ENCODE data around the gene GMPS.
"Not testable (repeated sequence)": the region's sequence is repeated elsewhere in the genome, so short reads cannot be mapped to it uniquely, and the experiment has no call there.

The GMPS gene

GRCh38 chr3:155946178-155946577, 75.7 kb downstream of the GMPS start:
- FAIRE-seq = no peak

DNA sequence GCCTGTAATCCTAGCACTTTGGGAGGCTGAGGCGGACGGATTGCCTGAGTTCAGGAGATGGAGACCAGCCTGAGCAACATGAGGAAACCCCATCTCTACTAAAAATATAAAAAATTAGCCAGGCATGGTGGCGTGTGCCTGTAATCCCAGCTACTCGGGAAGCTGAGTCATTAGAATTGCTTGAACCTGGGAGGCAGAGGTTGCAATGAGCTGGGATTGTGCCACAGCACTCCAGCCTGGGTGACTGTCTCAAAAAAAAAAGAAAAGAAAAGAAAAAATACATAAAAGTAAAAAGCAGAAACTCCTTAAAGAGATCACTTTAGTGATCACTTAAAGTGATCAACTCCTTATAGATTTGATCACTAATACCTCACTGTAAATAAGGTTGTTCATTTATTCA, 78.0 kb downstream of the GMPS start:
- FAIRE-seq = no peak

GRCh38 chr3:155949453-155950217, 79.2 kb downstream of the GMPS start:
- no peak for FAIRE-seq

DNA sequence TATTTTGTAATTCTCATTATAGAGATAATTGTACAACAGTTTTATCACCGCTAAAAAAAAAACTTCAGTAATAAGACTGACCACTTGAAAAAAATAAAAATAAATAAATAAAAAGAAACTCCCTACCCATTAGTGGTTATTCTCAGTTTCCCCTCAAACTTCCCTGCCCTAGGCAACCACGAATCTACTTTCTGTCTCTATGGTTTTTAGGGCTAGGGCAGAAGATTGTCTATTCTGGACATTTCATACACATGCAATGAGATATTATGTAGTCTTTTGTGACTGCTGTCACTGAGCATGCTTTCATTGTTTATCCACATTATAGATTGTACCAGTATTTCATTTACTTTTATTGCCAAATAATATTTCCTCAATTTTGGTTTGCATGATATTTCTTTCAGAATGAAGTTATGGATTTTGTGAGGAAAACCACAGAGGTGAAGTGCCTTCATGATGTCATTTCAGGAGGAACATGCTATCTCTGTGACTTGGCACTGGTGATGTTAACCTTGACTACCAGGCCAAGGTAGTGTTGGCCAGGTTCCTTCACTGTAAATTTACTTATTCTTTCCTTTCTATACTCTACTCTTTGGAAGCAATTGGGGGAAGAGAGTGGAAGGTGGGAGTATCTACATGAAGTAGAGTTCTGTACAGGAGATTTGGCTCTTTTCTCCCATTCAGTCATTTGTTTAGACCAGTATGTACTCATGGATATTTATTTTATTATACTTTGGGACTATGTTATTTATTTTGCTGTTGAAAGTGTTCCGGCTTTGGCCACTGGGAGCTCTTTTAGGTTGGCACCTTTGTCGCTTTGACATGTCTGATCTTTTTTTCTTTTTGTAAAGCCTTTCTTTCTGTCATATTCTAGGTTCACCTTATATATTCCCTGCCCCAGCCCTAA, 86.3 kb downstream of the GMPS start:
- no peak for FAIRE-seq

DNA sequence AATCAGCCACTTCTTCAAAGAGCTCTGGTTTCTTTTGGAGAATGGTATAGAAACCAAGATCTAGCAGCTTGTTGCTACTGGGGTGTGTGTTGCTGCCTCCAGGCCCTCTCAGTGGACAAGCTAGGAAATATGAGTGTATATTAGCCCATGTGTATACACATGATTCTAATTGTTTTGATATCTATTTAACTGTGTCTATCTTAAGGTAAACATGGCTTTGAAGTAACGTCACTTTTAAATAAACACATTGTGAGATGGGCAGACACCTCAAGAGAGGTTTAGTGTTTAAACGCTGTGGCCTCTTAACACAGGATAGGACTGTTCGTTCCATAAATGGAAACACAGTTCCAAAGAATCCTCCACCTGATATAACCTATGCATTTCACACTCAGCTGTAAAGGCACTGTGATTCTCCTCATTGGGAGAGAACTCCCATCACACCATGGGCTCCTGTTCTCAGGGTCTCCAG, 87.0 kb downstream of the GMPS start:
- no peak for FAIRE-seq

- no peak for FAIRE-seq
These were observed 88.2 kb downstream of the GMPS start for GRCh38 chr3:155958676-155959075.

DNA sequence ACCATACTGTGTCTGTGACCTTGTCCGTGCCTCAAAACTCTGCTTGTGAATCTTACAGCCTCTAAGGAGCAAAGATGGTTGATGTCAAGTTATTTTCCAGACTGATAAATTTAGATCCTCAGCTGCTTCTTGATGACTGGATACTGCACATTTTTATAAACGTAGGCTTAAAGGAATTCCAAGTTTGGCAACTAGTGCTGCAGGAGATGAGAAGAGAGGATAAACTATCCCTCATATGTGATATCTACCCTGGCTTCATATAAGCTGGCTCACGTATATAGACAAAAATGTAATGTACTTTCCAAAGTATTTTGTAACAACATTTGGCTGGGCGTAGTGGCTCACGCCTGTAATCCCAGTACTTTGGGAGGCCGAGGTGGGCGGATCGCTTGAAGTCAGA, 89.6 kb downstream of the GMPS start:
- no peak for FAIRE-seq

GRCh38 chr3:155961044-155961443, 90.6 kb downstream of the GMPS start:
- FAIRE-seq = not testable (repeated sequence)

DNA sequence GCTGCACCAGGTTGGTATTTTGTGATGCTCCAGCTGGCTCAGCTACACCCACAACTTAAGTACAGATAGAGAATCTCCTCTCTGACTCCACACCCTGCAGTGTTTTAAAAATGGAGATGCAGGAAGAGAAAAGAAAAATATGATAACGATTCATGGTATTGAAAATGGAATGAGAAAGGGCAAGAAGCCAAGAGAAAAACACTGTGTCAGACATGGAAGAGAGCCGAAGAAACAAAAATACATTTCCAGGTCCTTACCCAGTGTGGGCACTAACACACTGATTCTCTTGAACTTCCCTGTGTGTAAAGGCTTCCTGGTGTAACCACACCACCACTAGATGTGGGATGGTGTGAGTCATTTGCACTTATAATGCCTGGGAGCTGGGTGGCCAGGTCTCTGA, 93.1 kb downstream of the GMPS start:
- no peak for FAIRE-seq

- no peak for FAIRE-seq
These were observed 99.9 kb downstream of the GMPS start for GRCh38 chr3:155970398-155970797.

DNA sequence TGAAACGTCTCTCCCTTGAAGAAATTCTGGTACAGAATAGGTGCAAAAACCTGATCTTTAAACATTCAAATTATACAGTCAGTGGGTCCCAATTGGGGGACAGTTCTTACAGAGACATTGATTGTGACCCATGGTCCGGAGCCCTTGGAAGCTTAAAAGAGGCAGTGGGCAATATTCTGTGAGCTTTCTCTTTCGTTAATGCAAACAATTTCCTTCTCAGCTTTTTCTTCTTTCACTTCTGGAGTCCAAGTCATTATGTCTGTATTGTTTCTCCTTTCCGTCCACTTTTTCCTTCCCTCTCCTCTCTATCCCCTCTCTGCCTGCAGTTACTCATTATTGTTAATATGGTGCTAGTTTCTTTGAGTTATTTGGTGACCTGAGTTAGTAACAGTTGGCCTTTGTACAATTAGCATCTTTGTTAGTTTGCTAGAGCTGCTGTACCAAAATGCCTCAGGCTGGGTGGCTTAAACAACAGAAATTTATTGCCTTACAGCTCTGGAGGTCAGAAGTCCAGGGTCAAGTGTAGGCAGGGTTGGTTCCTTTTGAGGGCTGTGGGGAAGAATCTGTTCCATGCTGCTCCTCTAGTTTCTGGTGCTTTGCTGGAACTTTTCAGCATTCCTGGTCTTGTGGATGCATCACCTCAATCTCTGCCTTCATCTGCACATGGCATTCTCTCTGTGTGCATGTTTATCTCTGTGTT, 102.6 kb downstream of the GMPS start:
- no peak for FAIRE-seq

DNA sequence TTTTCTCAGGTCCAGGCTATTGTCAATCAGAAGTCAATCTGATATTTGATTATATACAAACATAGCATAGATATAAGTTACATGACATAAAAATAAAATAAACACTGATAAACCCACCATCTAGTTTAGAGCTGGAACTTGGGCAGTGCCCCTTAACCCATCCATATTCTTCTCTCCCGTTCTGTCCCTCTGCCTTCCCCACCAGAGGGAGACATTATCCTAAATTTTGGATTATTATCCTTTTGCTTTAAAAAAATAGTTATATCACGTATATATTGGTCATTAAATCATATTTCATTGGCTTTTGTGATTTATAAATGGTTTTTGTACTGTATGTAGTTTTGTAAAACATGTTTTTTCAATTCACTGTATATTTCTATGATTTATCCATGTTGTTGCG, 107.9 kb downstream of the GMPS start:
- no peak for FAIRE-seq

- no peak for FAIRE-seq
These were observed 109.3 kb downstream of the GMPS start for GRCh38 chr3:155979746-155980145.

DNA sequence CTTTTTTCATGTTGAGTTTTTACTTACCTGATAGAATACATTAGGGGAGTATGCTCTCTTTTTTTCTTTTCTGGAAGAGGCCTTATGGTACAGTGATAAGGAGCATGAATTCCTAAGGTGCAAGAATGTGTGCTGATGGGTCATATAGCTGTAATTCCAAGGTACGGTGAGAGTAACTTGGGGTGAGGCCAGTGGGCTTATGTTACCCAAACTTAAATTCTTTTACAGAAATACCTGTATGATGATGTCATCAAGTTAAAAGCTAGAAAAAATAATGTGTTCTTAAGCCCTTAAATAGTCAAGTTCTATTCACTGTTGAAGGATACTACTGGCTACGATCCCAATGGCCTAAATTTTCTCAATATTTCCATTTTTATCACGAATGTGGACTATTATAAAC, 111.2 kb downstream of the GMPS start:
- FAIRE-seq = no peak

GRCh38 chr3:155983834-155984474, 113.5 kb downstream of the GMPS start:
- no peak for FAIRE-seq

DNA sequence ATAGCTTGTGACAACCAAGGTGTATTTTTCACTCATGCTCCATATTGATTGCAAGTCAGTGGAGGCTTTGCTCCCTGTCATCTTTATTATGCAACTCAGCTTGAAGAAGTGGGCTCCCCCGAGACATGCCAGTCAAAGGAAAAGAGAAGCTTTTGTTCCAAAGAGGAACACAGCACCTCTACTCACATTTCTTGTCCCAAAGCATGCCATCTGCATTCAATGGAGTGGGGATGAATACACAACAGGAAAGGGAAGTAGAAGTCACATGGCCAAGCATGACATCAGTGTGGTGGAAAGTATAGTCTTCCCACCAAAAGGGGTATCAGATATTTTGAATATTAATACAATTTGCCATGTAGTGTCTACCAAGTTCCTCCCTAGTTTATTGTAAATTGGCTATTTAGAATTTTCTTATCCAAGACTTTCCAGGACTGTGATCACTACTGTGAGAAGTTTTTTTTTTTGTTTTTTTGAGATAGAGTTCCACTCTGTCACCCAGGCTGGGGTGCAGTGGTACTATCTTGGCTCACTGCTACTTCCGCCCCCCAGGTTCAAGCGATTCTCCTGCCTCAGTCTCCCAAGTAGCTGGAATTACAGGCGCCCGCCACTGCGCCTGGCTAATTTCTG, 114.5 kb downstream of the GMPS start:
- FAIRE-seq = no peak

- FAIRE-seq = no peak
These were observed 119.1 kb downstream of the GMPS start for GRCh38 chr3:155989536-155989935.

GRCh38 chr3:155991212-155991611, 120.8 kb downstream of the GMPS start:
- FAIRE-seq = no peak

DNA sequence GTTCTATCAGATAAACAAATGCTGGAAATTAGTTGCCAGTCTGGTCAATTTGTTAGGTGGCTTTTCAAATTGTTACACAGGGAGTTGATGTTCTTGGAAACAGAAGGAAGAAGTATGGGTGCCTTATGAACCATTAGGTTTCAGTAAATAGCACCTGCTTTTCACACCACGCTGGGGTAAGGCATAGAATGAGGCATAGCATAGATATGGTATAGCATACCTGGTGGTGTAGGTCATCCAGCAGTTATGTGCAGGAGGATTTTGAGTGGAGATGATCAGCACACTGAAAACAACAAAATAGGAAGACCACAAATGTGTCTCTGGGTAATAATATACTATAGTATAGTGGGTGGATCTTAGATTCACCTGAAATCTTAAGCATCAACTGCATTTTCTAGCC, 121.4 kb downstream of the GMPS start:
- FAIRE-seq = no peak

Data from G401.6 (cell line).